ENCODE results near the gene TEAD3.
"Not testable (repeated sequence)": the region's sequence is repeated elsewhere in the genome, so short reads cannot be mapped to it uniquely, and the experiment has no call there.

The TEAD3 gene

DNA sequence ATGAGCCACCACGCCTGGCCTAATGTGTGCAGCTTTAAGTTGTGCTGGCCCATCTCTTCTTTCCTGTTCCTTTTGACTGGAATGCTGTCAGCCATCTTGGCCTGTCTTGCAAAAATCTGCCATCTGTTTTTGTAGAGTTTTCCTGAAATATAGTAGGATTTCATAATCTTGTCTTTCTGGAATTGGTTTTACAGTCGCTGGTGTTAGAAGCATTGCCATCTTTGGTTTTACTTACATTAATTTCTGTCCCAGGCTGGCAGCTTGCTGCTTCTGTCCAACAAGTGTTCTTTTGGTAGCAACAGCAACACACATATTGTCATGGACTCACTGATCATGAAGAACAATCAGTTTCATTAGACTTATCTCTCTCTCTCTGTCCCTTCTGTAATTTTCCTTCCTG, 45.0 kb upstream of the TEAD3 start:
- Histone ChIP-seq H3K4me2 (ENCODE audit: insufficient read depth, low read length) (no peak overlapping the region), H4K20me1 (ENCODE audit: insufficient read depth, low read length) (no peaks in the 10 kb centered on the region), H3K4me3 (ENCODE audit: low read depth in 1 of 2, low read length in 2 of 2) (no peak overlapping the region), H3K79me2 (ENCODE audit: insufficient read depth, low read length) (no peaks in the 10 kb centered on the region), H3K27me3 (ENCODE audit: insufficient read depth, low read length, poor library complexity) (no peaks in the 10 kb centered on the region), H3K9me3 (ENCODE audit: insufficient read depth, low read length, severe bottlenecking) (no peaks in the 10 kb centered on the region), H3K36me3 (ENCODE audit: insufficient read depth, low read length) (no peaks in the 10 kb centered on the region), H3K9ac (ENCODE audit: low read depth, low read length) (no peak overlapping the region), H3K4me1 (ENCODE audit: insufficient read depth, low read length) (no peaks in the 10 kb centered on the region), H3K27ac (ENCODE audit: low read length) (no peak overlapping the region), H2AFZ (ENCODE audit: low read depth, low read length) (no peak overlapping the region)
- no peak for TF ChIP-seq EZH2 (IDR thresholded peaks at IDR 0.05; ENCODE audit: borderline replicate concordance, low read depth, low read length, severe bottlenecking)
- TF ChIP-seq, protein P1, sequence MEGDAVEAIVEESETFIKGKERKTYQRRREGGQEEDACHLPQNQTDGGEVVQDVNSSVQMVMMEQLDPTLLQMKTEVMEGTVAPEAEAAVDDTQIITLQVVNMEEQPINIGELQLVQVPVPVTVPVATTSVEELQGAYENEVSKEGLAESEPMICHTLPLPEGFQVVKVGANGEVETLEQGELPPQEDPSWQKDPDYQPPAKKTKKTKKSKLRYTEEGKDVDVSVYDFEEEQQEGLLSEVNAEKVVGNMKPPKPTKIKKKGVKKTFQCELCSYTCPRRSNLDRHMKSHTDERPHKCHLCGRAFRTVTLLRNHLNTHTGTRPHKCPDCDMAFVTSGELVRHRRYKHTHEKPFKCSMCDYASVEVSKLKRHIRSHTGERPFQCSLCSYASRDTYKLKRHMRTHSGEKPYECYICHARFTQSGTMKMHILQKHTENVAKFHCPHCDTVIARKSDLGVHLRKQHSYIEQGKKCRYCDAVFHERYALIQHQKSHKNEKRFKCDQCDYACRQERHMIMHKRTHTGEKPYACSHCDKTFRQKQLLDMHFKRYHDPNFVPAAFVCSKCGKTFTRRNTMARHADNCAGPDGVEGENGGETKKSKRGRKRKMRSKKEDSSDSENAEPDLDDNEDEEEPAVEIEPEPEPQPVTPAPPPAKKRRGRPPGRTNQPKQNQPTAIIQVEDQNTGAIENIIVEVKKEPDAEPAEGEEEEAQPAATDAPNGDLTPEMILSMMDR (IDR thresholded peaks at IDR 0.05; ENCODE audit: borderline replicate concordance, extremely low read depth, low read length, poor library complexity, severe bottlenecking) = no peak
- ATAC-seq (ENCODE audit: insufficient read depth, low read depth) (no peak), DNase-seq (no peak)

DNA sequence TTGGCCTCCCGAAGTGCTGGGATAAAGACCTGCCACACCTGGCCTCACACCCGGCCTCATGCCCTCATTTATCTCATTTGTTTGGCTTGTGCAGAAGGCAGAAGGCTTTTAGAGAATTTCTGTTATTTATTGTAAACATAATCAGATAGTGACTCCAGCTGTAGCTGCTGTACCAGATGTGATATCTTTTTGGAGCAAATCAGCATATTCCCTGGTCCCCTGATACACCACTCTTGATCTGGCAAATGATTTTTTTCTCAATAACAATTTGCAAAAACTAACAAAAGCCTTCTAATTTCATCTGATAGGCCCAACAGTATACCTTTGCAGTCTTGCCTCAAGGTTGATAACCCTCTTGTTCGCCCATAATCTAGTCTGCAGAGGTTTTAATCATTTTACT, 42.3 kb upstream of the TEAD3 start:
- Histone ChIP-seq H3K79me2 (ENCODE audit: insufficient read depth, low read length) (no peaks in the 10 kb centered on the region), H3K4me1 (ENCODE audit: insufficient read depth, low read length) (peaks cover 12% of the 10 kb centered on the region), H3K4me2 (ENCODE audit: insufficient read depth, low read length) (no peak overlapping the region), H3K4me3 (ENCODE audit: low read depth in 1 of 2, low read length in 2 of 2) (no peak overlapping the region), H3K27ac (ENCODE audit: low read length) (no peak overlapping the region), H3K9ac (ENCODE audit: low read depth, low read length) (no peak overlapping the region), H3K36me3 (ENCODE audit: insufficient read depth, low read length) (no peaks in the 10 kb centered on the region), H3K9me3 (ENCODE audit: insufficient read depth, low read length, severe bottlenecking) (no peaks in the 10 kb centered on the region), H4K20me1 (ENCODE audit: insufficient read depth, low read length) (peaks cover 2% of the 10 kb centered on the region; the same call in 1 of the 2 replicates), H3K27me3 (ENCODE audit: insufficient read depth, low read length, poor library complexity) (peaks cover 3% of the 10 kb centered on the region), H2AFZ (ENCODE audit: low read depth, low read length) (no peak overlapping the region)
- no peak for TF ChIP-seq EZH2 (IDR thresholded peaks at IDR 0.05; ENCODE audit: borderline replicate concordance, low read depth, low read length, severe bottlenecking)
- TF ChIP-seq, protein P1 (IDR thresholded peaks at IDR 0.05; ENCODE audit: borderline replicate concordance, extremely low read depth, low read length, poor library complexity, severe bottlenecking) = no peak
- DNase-seq (no peak), ATAC-seq (ENCODE audit: insufficient read depth, low read depth) (no peak)

DNA sequence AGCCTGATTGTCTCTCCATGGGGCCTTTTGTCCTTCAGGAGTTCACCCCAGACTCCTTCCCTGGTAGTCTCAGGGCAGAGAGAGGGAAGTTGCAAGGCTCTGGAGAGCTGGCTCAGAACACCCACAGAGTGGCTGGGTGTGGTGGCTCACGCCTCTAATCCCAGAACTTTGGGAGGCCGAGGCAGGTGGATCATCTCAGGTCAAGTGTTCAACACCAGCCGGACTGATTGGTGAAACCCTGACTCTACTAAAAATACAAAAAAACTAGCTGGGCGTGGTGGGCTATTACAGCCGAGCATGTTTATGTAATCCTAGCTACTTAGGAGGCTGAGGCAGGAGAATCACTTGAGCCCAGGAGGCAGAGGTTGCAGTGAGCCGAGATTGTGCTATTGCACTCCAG, 39.0 kb upstream of the TEAD3 start:
- not testable (repeated sequence) for DNase-seq; H3K4me2 ChIP-seq (ENCODE audit: insufficient read depth, low read length); H2AFZ ChIP-seq (ENCODE audit: low read depth, low read length); H4K20me1 ChIP-seq (ENCODE audit: insufficient read depth, low read length); H3K4me3 ChIP-seq (ENCODE audit: low read depth in 1 of 2, low read length in 2 of 2); H3K9me3 ChIP-seq (ENCODE audit: insufficient read depth, low read length, severe bottlenecking); ATAC-seq (ENCODE audit: insufficient read depth, low read depth); H3K79me2 ChIP-seq (ENCODE audit: insufficient read depth, low read length); H3K9ac ChIP-seq (ENCODE audit: low read depth, low read length); H3K36me3 ChIP-seq (ENCODE audit: insufficient read depth, low read length); H3K27me3 ChIP-seq (ENCODE audit: insufficient read depth, low read length, poor library complexity); H3K27ac ChIP-seq (ENCODE audit: low read length)
- peaks cover 20% of the 10 kb centered on the region for H3K4me1 ChIP-seq (ENCODE audit: insufficient read depth, low read length)

DNA sequence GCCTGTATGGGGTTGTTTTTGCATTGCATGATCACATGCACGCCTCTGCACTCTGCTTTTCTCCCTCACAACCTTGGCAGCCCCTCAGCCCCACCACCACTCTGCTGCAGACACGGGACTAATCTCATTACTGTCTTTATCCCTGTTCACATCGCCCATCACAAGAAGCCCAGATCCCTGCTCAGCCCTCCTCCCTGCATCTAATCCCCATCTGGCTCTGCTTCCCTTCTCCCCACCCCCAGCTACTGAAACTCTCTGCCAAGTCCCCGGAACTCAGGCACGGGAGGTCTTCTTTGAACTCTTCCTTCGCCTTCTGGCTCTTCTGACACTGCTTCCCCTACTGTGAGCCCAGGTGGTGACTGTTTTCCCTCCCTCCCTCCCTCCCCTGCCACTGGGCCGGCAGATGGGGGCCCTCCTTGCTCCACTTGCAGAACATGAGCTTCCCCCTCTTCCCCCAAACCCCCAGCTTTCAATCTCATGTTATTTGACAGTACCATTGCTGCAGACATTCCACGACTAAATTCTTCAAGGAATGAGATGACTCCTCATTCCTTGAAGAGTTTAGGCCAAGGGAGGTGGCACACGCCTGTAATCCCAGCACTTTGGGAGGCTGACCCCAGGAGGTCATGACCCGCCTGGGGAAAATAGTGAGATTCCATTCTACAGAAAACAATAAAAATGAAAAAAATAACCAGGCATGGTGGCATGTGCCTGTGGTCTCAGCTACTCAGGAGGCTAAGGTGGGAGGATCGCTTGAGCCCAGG, 37.7 kb upstream of the TEAD3 start:
- H3K4me2 ChIP-seq (ENCODE audit: insufficient read depth, low read length) = peak overlapping the region; percentile 37
- H3K9ac ChIP-seq (ENCODE audit: low read depth, low read length) = no peak overlapping the region
- H3K27ac ChIP-seq (ENCODE audit: low read length) = peak overlapping the region; percentile 34; the same call in 1 of the 2 replicates
- peaks cover 20% of the 10 kb centered on the region for H3K4me1 ChIP-seq (ENCODE audit: insufficient read depth, low read length)
- H3K27me3 ChIP-seq (ENCODE audit: insufficient read depth, low read length, poor library complexity) = peaks cover 3% of the 10 kb centered on the region
- ATAC-seq (ENCODE audit: insufficient read depth, low read depth) = peak; percentile 98
- H2AFZ ChIP-seq (ENCODE audit: low read depth, low read length) = no peak overlapping the region
- TF ChIP-seq EZH2 (IDR thresholded peaks at IDR 0.05; ENCODE audit: borderline replicate concordance, low read depth, low read length, severe bottlenecking) = no peak
- TF ChIP-seq, protein P1 (IDR thresholded peaks at IDR 0.05; ENCODE audit: borderline replicate concordance, extremely low read depth, low read length, poor library complexity, severe bottlenecking) = no peak
- peak; percentile 85 for DNase-seq
- no peaks in the 10 kb centered on the region for H3K36me3 ChIP-seq (ENCODE audit: insufficient read depth, low read length)
- no peak overlapping the region for H3K4me3 ChIP-seq (ENCODE audit: low read depth in 1 of 2, low read length in 2 of 2)
- H4K20me1 ChIP-seq (ENCODE audit: insufficient read depth, low read length) = peaks cover 2% of the 10 kb centered on the region; the same call in 1 of the 2 replicates
- no peaks in the 10 kb centered on the region for H3K79me2 ChIP-seq (ENCODE audit: insufficient read depth, low read length)
- no peaks in the 10 kb centered on the region for H3K9me3 ChIP-seq (ENCODE audit: insufficient read depth, low read length, severe bottlenecking)

Measured in DND-41 (cell line).